GM20000 (cell line): ENCODE data around the gene PRR19.

ENCODE experiments used
- DNase-seq: peaks from one replicate; pipeline ENCODE4 v3.0.0; 2012; ENCODE audit warnings: low spot score
- TF ChIP-seq, protein P1 (sequence below): IDR thresholded peaks from 2 replicates; pipeline ENCODE4 v1.5.1; 2012; ENCODE audit warnings: mild to moderate bottlenecking, control low read depth; ENCODE audit errors: extremely low read depth, missing control alignments

Gene PRR19

DNA sequence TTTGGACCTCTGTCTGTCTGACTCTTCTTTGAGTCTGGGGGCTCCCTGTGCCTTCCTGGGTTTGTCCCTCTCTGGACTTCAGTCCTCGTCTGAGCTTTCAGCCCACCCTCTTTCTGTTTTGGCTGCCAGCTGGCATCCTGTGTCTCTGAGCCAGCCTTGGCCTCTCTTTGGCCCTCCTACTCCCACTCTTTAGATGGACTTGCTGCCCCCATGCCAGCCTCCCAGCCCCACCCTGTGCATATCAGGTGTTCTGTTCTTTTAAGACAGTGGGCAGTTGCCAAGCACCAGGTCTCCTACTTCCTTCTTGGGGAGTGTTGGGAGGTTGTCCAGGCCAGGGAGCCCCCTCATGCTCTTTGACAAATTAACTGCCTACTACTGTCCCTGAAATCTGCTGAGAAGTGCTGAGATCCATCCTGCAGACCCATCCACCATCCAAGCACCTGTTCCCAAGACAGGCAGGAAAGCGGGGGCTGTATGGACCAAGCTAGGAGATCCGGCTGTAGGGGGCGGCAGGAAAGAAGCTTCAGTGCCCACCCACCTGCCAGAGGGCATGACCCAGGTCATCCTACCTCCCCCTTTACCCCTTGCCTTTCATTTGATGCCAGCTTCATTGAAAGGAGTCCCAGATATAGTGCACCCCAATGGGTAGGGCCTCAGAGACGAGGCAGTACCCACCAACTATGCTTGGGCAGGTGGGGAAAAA is 23.3 kb upstream of the PRR19 start:
- no peak for DNase-seq
- TF ChIP-seq, protein P1, sequence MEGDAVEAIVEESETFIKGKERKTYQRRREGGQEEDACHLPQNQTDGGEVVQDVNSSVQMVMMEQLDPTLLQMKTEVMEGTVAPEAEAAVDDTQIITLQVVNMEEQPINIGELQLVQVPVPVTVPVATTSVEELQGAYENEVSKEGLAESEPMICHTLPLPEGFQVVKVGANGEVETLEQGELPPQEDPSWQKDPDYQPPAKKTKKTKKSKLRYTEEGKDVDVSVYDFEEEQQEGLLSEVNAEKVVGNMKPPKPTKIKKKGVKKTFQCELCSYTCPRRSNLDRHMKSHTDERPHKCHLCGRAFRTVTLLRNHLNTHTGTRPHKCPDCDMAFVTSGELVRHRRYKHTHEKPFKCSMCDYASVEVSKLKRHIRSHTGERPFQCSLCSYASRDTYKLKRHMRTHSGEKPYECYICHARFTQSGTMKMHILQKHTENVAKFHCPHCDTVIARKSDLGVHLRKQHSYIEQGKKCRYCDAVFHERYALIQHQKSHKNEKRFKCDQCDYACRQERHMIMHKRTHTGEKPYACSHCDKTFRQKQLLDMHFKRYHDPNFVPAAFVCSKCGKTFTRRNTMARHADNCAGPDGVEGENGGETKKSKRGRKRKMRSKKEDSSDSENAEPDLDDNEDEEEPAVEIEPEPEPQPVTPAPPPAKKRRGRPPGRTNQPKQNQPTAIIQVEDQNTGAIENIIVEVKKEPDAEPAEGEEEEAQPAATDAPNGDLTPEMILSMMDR = no peak

DNA sequence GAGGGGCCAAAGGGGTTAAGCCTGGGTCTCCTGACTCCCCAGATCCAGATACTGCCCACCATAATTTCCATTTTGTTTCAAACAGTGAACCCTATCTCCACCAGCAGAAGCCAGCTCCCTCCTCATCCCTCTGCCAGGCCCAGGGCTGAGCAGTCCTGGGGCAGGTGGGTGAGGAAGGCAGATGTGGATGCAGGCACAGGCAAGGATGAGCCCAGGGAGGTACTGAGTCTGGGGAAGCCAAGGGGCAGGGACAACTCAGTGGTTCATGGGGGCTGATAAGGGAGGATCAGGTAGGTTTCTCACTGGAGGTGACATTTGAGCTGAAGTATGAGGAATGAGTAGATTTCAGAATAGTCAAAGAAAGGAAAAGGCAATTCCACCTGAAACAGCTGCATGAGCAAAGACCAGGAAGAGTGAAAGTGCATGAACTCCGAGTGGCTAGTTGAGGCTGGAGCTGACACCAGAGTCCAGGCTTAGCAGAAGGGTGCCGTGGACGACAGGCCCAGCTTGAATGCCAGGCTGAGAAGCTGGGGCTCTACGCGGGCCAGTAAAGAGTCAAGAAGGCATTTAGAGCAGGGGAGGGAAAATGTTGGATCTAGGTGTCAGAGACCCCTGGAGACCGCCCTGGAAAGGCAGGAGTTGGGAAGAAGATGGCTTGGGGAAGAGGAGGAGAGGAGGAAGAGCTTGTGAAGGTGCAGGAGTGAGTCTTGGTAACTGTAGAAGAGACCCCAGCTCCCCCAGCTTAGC is 22.6 kb upstream of the PRR19 start:
- TF ChIP-seq, protein P1 = no peak
- no peak for DNase-seq

DNA sequence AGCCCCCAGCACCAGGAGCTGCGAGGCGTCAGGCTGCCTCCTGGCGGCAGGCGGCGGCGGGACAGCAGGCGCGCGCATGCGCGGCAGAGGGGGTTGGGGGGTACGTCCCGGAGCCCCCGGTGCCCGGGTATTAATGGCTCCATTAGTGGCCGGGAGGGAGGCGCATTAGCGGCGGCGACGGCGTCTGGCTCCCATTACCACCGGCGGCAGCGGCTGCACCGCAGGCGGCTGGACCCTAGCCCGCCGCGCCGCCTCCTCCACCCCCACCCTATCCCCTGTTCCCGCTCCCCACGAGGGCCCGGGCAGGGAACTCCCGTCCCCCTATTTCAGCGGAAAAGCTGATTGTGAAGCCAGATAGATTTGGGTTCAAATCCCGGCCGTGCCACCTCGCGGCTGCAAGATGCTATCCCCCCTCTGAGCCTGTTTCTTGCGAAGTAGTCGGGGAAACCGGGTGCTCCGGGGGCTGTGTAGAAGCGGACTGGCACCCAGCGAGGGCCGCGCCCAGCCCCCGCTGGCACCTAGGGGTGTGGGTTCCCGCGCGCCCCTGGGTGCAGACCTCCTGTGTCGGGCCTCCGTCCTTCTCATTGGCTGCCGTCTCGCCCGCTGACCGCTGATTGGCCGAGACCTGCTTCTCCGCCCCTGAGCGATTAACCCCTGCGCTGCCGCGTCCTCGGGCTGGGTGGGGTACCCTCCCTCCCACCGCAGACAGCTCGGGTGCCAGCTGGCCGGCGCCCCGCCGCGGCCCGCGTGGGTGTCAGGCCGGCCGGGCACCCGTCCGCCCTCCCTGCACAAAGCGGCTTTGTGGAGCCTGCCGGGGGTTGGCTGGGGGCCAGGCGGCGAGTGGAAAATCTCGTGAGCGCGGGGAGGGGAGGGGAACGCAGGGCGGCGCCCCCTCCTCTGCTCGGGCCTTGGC is 21.8 kb upstream of the PRR19 start:
- TF ChIP-seq, protein P1 = peak; percentile 98

DNA sequence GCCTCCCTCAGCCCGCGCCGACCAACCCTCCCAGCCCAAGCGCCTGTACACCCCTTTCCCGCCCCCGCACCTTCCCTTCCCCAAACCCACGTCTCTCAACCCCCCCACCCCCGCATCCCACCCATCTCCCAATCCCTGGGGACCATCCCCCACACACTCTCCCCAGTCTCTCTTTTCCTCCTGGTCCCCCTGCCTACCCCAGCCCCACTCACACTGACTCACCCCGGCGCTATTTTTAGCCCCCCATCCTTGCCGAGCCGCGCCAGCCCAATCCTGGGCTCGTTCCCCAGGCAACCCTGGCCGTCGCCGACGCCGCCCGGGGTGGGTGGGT is 21.2 kb upstream of the PRR19 start:
- no peak for DNase-seq
- TF ChIP-seq, protein P1 = no peak

More for the DNA sequence above, 21.8 kb upstream of the PRR19 start:
- peak; percentile 95 for DNase-seq

DNA sequence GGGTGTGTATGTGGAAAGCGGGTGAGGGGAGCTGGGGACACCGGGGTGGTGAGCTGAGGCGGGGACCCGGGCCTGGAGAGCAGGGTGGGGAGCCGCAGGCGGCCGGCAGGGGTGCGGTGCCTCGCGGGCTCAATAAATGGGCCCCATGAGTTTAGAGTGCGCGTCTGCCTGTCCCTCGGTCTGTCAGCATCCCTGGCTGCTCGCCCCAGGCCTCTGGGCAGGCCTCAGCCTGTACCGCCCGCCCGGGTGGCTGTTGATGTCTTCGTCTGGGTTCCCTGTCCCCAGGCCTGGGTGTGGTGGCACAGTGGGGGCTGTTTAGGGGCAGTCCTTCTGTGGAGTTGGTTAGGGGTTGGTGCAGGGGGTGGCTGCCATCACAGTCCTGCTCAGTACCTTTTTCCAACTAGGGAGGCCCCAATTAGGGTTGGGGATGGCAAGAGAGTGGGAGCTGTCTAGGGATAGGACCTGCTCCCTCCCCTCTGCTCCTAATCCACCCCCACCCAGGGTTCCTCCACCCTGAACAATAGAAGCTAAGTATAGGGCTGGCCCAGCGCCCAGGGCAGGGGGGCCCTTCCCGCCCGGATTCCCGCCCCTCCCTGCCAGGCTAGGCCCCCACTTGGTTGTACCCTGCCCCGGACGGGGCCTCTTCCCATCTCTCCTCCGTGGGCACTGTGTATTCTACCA is 20.6 kb upstream of the PRR19 start:
- DNase-seq = no peak
- TF ChIP-seq, protein P1 = no peak

DNA sequence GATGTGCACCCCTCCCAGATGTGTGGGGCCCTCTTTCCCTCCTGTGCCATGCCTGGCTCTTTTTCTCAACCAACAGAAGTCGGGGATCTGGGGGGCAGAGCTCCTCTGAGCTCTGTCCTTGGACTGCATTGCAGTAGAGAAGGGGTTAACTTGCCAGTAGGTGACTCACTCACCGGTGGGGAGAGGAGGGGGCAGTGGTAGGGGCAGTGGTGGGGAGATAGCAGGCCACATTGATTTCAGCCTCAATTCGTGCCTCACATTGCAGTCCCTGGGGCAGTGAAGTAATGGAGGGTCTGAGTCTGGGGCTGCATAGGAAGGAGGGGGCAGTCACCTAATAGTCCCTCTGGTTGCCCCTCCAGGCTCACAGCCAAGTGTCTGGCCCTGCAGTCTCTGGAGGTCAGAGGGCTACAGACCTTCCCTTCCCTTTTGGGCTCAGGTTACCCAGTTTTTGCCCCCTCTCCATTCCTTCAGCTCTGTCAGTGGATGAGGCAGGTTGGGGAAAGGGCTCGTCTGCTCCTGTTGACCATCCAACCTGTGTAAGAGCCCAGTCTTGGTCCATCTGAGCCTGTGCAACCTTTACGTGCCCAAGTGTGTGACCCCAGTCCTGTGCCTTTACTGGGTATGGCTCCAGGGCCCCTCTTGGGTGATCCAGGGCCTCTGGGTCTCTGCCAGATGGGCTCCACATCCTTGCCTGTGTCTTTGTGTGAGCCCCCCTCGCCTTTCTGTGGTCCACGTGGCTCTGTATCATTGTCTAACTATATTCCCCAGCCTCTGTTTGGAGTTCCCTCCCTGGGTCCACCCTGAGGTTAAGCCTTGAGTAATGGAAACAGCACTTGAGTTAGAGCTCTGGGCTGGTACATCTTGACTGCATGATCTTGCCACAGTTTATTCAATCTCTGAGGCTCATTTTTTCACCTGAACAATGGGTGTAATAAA is 19.8 kb upstream of the PRR19 start:
- DNase-seq = no peak
- TF ChIP-seq, protein P1 = no peak
